HCT116 (cell line): Measurements from ENCODE around the gene MTIF3. TPM values are rescaled to one million over a fixed set of nuclear protein-coding genes. Genes with fewer than 3 reads are reported as not detected.

Experiments used
- ATAC-seq: fragments of 200-7000 bp; cut with Tn5 transposase; 2 replicates; pipeline ENCODE4 v1.9.1; 2020; ENCODE audit warnings: mild to moderate bottlenecking, moderate library complexity
- BruUV-seq: library from RNA; stranded (reverse); fragments of 400-500 nt; replicated peaks from 2 replicates; lab custom pipeline; 2021; lab: Mats Ljungman, UMichigan
- CTCF ChIA-PET: fragments of 300-600 bp; sonication (Branson Sonifier 250); formaldehyde crosslinking; loops from one replicate; lab custom pipeline; 2021; ENCODE audit warnings: antibody characterized with exemption; lab: Charles Lee
- POLR2A ChIA-PET: fragments of 300-600, 350-600 bp; sonication (Branson Sonifier 250); formaldehyde crosslinking; loops from one replicate; lab custom pipeline; 2021; ENCODE audit warnings: antibody characterized with exemption; lab: Charles Lee
- RAD21 ChIA-PET, 2 experiments: fragments of 300-600 bp; sonication (Branson Sonifier 250); formaldehyde crosslinking; loops; one replicate each; lab custom pipeline; 2023; ENCODE audit warnings: low total read pairs in 2 of 2; ENCODE audit not compliant: uncharacterized antibody in 2 of 2, unreplicated experiment in 2 of 2, low non-redundant PET in 1 of 2; lab: Charles Lee
- DNase-seq: peaks from one replicate; pipeline ENCODE4 v3.0.0-alpha.2; 2010; ENCODE audit warnings: low read depth, low spot score
- H2AFZ ChIP-seq: fragments of 200-600 bp; shearing (Covaris generic), sonication (generic); 2 replicates; pipeline ENCODE4 v1.6.1; 2017; ENCODE audit warnings: low read depth, mixed run types, mixed read lengths, antibody characterized with exemption, low read length; ENCODE audit not compliant: poor library complexity, severe bottlenecking
- H3K27ac ChIP-seq: 2 replicates; pipeline ENCODE4 v1.5.1; 2012; ENCODE audit warnings: low read depth, low read length
- H3K27me3 ChIP-seq: fragments of 200-600 bp; sonication (generic); 2 replicates; pipeline ENCODE4 v1.6.1; 2016; ENCODE audit warnings: mixed run types, low read length, mixed read lengths; ENCODE audit not compliant: insufficient read depth
- H3K36me3 ChIP-seq, 2 experiments: fragments of 200-500 bp in 1 of 2; fragments of 200-600 bp in 1 of 2; sonication (Bioruptor generic) in 1 of 2; sonication (generic) in 1 of 2; 2 replicates each; pipeline versions ENCODE4 v1.5.1 to v1.6.1; 2014 to 2016; ENCODE audit warnings: low read length in 2 of 2, inconsistent platforms in 1 of 2, mixed read lengths in 1 of 2, mixed run types in 1 of 2; ENCODE audit not compliant: insufficient read depth in 2 of 2, control insufficient read depth in 1 of 2
- H3K4me1 ChIP-seq, 2 experiments: fragments of 200-600 bp in 1 of 2; sonication (generic) in 1 of 2; 2 replicates each; pipeline versions ENCODE4 v1.5.1 to v1.6.1; 2012 to 2017; ENCODE audit warnings: low read length in 2 of 2, inconsistent platforms in 1 of 2, mild to moderate bottlenecking in 1 of 2, mixed read lengths in 1 of 2, mixed run types in 1 of 2, moderate library complexity in 1 of 2; ENCODE audit not compliant: insufficient read depth in 2 of 2, control insufficient read depth in 1 of 2
- H3K4me2 ChIP-seq: fragments of 200-600 bp; sonication (generic); 2 replicates; pipeline ENCODE4 v1.6.1; 2017; ENCODE audit warnings: mixed run types, low read length, mixed read lengths
- H3K4me3 ChIP-seq, 2 experiments: fragments of 200-600 bp in 1 of 2; sonication (generic) in 1 of 2; replicated peaks in 1 of 2; 2 replicates each; pipeline ENCODE4 v1.5.1; 2011 to 2016; ENCODE audit warnings: low read length in 2 of 2, control low read depth in 1 of 2, low read depth in 1 of 2, mild to moderate bottlenecking in 1 of 2, mixed read lengths in 1 of 2, mixed run types in 1 of 2
- H3K79me2 ChIP-seq: fragments of 200-600 bp; sonication (generic); 2 replicates; pipeline ENCODE4 v1.6.1; 2017; ENCODE audit warnings: mild to moderate bottlenecking, mixed run types, low read length, moderate library complexity, mixed read lengths; ENCODE audit not compliant: insufficient read depth
- H3K9ac ChIP-seq: fragments of 200-600 bp; sonication (generic); 2 replicates; pipeline ENCODE4 v1.6.1; 2016; ENCODE audit warnings: low read length, mixed read lengths
- H3K9me2 ChIP-seq: fragments of 200-600 bp; sonication (generic), shearing (Covaris generic); 2 replicates; pipeline ENCODE4 v1.6.1; 2017; ENCODE audit warnings: mixed run types, mild to moderate bottlenecking, moderate library complexity; ENCODE audit not compliant: insufficient read depth
- H3K9me3 ChIP-seq, 2 experiments: fragments of 200-500 bp in 1 of 2; fragments of 200-600 bp in 1 of 2; sonication (Bioruptor generic) in 1 of 2; sonication (generic) in 1 of 2; 2 replicates each; pipeline ENCODE4 v1.6.1; 2014 to 2017; ENCODE audit warnings: low read length in 2 of 2, mixed read lengths in 2 of 2, inconsistent platforms in 1 of 2, low read depth in 1 of 2, mild to moderate bottlenecking in 1 of 2, mixed run types in 1 of 2, moderate library complexity in 1 of 2; ENCODE audit not compliant: control insufficient read depth in 1 of 2, insufficient read depth in 1 of 2
- H4K20me1 ChIP-seq: fragments of 200-600 bp; sonication (generic), shearing (Covaris generic); 2 replicates; pipeline ENCODE4 v1.6.1; 2017; ENCODE audit warnings: mixed run types, mild to moderate bottlenecking, moderate library complexity; ENCODE audit not compliant: insufficient read depth
- CBX3 ChIP-seq: IDR thresholded peaks from 2 replicates; pipeline ENCODE4 v1.6.1; 2012; ENCODE audit warnings: low read depth
- EGR1 ChIP-seq: IDR thresholded peaks from 2 replicates; pipeline ENCODE4 v1.6.1; 2012; ENCODE audit warnings: low read depth
- ELF1 ChIP-seq: IDR thresholded peaks from 2 replicates; pipeline ENCODE4 v1.6.1; 2012; ENCODE audit warnings: low read depth, borderline replicate concordance
- EZH2 ChIP-seq: fragments of 200-600 bp; sonication (generic); IDR thresholded peaks from 2 replicates; pipeline ENCODE4 v1.6.1; 2017; ENCODE audit warnings: antibody characterized with exemption, mixed run types
- EZH2phosphoT487 ChIP-seq: fragments of 200-600 bp; IDR thresholded peaks from 2 replicates; pipeline ENCODE4 v1.6.1; 2018; ENCODE audit warnings: antibody characterized with exemption, borderline replicate concordance
- FOSL1 ChIP-seq: IDR thresholded peaks from 2 replicates; pipeline ENCODE4 v1.6.1; 2012; ENCODE audit warnings: low read depth
- POLR2A ChIP-seq: IDR thresholded peaks from 2 replicates; pipeline ENCODE4 v1.7.0; 2011; ENCODE audit warnings: borderline replicate concordance; ENCODE audit not compliant: insufficient read depth, insufficient read length; ENCODE audit errors: extremely low read depth
- POLR2AphosphoS5 ChIP-seq: IDR thresholded peaks from 2 replicates; pipeline ENCODE4 v1.6.1; 2011; ENCODE audit warnings: mild to moderate bottlenecking, low read depth, low read length, moderate library complexity
- RAD21 ChIP-seq: IDR thresholded peaks from 2 replicates; pipeline ENCODE4 v1.6.1; 2012; ENCODE audit warnings: low read depth, mild to moderate bottlenecking
- SIN3A ChIP-seq: IDR thresholded peaks from 2 replicates; pipeline ENCODE4 v1.6.1; 2012; ENCODE audit warnings: low read depth
- SRF ChIP-seq: IDR thresholded peaks from 2 replicates; pipeline ENCODE4 v1.6.1; 2012; ENCODE audit warnings: low read depth
- TCF7L2 ChIP-seq: IDR thresholded peaks from 2 replicates; pipeline ENCODE4 v1.7.0; 2011; ENCODE audit warnings: borderline replicate concordance, inconsistent platforms; ENCODE audit not compliant: insufficient read depth, insufficient read length; ENCODE audit errors: extremely low read depth
- YY1 ChIP-seq: IDR thresholded peaks from 2 replicates; pipeline ENCODE4 v1.6.1; 2011; ENCODE audit warnings: low read length, low read depth, moderate library complexity, mild to moderate bottlenecking; ENCODE audit not compliant: insufficient replicate concordance; ENCODE audit errors: extremely low read depth
- ZFX ChIP-seq: fragments of 450-650 bp; IDR thresholded peaks from 2 replicates; pipeline ENCODE4 v1.6.1; 2017
- ZNF274 ChIP-seq: fragments of 200-500 bp; sonication (Bioruptor generic); IDR thresholded peaks from 2 replicates; pipeline ENCODE4 v1.6.1; 2014; ENCODE audit warnings: mild to moderate bottlenecking, low read depth, low read length, inconsistent platforms
- intact Hi-C: fragments of 100-400 bp; cut with micrococcal nuclease; formaldehyde crosslinking; loops from 2 replicates; pipeline ENCODE4 v1.10.0; 2022
- total RNA-seq: library from RNA; stranded (reverse); gene quantifications from one replicate; pipeline ENCODE4 v1.2.1, GENCODE V29; 2021; ENCODE audit not compliant: unreplicated experiment
- TF ChIP-seq, protein P1 (sequence below): IDR thresholded peaks from 2 replicates; pipeline ENCODE4 v1.6.1; 2011; ENCODE audit warnings: mild to moderate bottlenecking, low read length, moderate library complexity; ENCODE audit not compliant: insufficient replicate concordance; ENCODE audit errors: extremely low read depth
- TF ChIP-seq, protein P2 (sequence below): IDR thresholded peaks from 2 replicates; pipeline ENCODE4 v1.6.1; 2012; ENCODE audit warnings: low read depth

Gene MTIF3
- total RNA-seq, 1 experiment from 2014 or later = 27.8 TPM

GRCh38 chr13:27493981-27494380 is 43.6 kb upstream of the MTIF3 start:
- no peak for DNase-seq
- H3K27ac ChIP-seq = no peak overlapping the region
- no peak overlapping the region for H3K4me2 ChIP-seq
- H4K20me1 ChIP-seq = no peaks in the 10 kb centered on the region
- RAD21 ChIA-PET = no interaction called here
- H3K79me2 ChIP-seq = no peaks in the 10 kb centered on the region
- BruUV-seq = no TSS peak
- TF ChIP-seq, protein P1, sequence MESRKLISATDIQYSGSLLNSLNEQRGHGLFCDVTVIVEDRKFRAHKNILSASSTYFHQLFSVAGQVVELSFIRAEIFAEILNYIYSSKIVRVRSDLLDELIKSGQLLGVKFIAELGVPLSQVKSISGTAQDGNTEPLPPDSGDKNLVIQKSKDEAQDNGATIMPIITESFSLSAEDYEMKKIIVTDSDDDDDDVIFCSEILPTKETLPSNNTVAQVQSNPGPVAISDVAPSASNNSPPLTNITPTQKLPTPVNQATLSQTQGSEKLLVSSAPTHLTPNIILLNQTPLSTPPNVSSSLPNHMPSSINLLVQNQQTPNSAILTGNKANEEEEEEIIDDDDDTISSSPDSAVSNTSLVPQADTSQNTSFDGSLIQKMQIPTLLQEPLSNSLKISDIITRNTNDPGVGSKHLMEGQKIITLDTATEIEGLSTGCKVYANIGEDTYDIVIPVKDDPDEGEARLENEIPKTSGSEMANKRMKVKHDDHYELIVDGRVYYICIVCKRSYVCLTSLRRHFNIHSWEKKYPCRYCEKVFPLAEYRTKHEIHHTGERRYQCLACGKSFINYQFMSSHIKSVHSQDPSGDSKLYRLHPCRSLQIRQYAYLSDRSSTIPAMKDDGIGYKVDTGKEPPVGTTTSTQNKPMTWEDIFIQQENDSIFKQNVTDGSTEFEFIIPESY = no peak
- TF ChIP-seq, all 23 proteins: peak for 0
- H3K4me3 ChIP-seq = no peak overlapping the region
- intact Hi-C loops = no loop called here
- H3K4me1 ChIP-seq = no peaks in the 10 kb centered on the region
- no peaks in the 10 kb centered on the region for H3K27me3 ChIP-seq
- ChIA-PET POLR2A (no interaction called here), CTCF (no interaction called here)
- no peaks in the 10 kb centered on the region for H3K9me3 ChIP-seq
- no peak overlapping the region for H3K9ac ChIP-seq
- no peak overlapping the region for H2AFZ ChIP-seq
- no peaks in the 10 kb centered on the region for H3K36me3 ChIP-seq
- H3K9me2 ChIP-seq = no peaks in the 10 kb centered on the region
- ATAC-seq = no peak

- BruUV-seq = no TSS peak
- intact Hi-C loops = no loop called here
- Histone ChIP-seq H3K9me2 (no peaks in the 10 kb centered on the region), H3K79me2 (no peaks in the 10 kb centered on the region), H3K4me3 (no peak overlapping the region), H3K27ac (no peak overlapping the region), H3K9ac (no peak overlapping the region), H3K9me3 (no peaks in the 10 kb centered on the region), H3K4me2 (no peak overlapping the region), H3K36me3 (no peaks in the 10 kb centered on the region), H4K20me1 (no peaks in the 10 kb centered on the region), H2AFZ (no peak overlapping the region), H3K27me3 (no peaks in the 10 kb centered on the region), H3K4me1 (no peaks in the 10 kb centered on the region)
- ChIA-PET RAD21 (no interaction called here), POLR2A (no interaction called here), CTCF (no interaction called here)
- TF ChIP-seq RAD21 (no peak), TCF7L2 (no peak), POLR2A (no peak), SIN3A (no peak), SRF (no peak), POLR2AphosphoS5 (no peak), FOSL1 (no peak), ZNF274 (no peak), EGR1 (no peak), EZH2 (no peak), ELF1 (no peak), ZFX (no peak), EZH2phosphoT487 (no peak), YY1 (no peak), CBX3 (no peak)
- TF ChIP-seq, protein P2, sequence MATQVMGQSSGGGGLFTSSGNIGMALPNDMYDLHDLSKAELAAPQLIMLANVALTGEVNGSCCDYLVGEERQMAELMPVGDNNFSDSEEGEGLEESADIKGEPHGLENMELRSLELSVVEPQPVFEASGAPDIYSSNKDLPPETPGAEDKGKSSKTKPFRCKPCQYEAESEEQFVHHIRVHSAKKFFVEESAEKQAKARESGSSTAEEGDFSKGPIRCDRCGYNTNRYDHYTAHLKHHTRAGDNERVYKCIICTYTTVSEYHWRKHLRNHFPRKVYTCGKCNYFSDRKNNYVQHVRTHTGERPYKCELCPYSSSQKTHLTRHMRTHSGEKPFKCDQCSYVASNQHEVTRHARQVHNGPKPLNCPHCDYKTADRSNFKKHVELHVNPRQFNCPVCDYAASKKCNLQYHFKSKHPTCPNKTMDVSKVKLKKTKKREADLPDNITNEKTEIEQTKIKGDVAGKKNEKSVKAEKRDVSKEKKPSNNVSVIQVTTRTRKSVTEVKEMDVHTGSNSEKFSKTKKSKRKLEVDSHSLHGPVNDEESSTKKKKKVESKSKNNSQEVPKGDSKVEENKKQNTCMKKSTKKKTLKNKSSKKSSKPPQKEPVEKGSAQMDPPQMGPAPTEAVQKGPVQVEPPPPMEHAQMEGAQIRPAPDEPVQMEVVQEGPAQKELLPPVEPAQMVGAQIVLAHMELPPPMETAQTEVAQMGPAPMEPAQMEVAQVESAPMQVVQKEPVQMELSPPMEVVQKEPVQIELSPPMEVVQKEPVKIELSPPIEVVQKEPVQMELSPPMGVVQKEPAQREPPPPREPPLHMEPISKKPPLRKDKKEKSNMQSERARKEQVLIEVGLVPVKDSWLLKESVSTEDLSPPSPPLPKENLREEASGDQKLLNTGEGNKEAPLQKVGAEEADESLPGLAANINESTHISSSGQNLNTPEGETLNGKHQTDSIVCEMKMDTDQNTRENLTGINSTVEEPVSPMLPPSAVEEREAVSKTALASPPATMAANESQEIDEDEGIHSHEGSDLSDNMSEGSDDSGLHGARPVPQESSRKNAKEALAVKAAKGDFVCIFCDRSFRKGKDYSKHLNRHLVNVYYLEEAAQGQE = no peak
- ATAC-seq (no peak), DNase-seq (no peak)
These were observed 39.1 kb upstream of the MTIF3 start for GRCh38 chr13:27489456-27489855.
